Glomerular visceral epithelial cell (primary cell): ENCODE results near the gene SMIM35.
A peak's percentile ranks its signal among the peaks of the same experiment; 100 is the strongest.
"Not testable (repeated sequence)": the region's sequence is repeated elsewhere in the genome, so short reads cannot be mapped to it uniquely, and the experiment has no call there.

Experiments
- DNase-seq: peaks from one replicate; pipeline ENCODE4 v3.0.0-alpha.2; 2016; ENCODE audit errors: extremely low spot score

SMIM35 gene

DNA sequence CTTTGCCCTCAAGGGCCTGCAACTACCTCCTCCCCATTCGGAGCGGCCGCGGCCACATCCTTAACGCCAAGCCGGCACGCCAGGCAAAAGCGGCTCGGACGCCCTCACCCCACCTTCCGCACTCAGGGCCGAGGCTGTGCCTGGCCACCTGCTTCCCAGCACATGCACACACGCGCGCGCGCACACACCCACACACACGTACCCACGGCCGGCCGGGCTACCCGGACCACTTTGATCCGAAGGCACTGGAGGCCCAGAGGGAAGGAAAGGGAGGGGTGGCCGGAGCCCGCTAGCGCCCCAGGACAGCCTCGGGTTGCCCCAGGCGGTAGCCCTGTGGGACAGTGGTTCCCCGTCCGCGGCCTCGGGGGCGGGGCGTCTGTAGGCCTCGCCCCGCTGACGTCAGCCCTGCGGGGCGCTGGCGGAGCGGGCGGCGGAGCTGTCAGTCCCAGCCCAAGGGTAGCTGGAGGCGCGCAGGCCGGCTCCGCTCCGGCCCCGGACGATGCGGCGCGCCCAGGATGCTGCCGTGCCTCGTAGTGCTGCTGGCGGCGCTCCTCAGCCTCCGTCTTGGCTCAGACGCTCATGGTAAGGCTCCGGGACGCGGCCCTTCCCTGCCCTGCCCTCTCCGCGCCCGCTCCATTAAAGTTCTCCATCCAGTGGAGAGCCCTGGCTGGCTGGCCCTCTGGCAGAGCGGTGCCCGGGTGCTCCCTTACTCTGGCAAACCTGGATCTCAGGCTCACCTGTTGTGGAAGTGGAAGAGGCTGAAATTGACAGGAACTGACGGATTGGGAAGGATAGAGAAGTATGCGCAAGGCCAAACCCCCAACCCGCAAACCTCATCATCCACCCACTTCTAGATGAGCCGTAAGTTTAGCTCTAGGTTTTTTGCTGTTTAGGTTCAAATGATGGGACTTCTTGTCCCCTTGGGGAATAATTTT, 100.5 kb downstream of the SMIM35 start, which contains the start of gene IL10RA:
Gene IL10RA (plus strand): TSS at position 442 of the 935 bp plus-strand sequence. CDS start 74 bp downstream, at position 516.
- DNase-seq = peak; percentile 60

DNA sequence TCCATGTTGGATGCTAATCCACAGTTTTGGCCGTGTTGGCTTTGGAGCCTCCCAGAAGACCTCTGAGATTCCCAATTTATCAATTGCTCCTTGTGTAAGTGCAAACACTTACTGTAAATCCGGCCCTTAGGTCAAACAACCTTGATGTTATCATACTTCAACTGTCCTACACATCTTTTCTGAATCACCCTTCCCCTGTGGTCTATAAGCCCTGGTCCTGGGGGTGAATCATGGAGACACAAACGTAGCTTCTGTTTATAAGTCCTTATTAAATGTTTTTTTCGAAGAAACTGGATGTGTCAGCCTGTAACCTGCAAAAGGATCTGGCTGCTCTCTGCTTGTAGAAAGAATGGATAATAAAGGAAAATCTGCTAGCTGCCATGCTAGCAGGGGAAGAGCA, 102.3 kb downstream of the SMIM35 start:
- DNase-seq = no peak

DNA sequence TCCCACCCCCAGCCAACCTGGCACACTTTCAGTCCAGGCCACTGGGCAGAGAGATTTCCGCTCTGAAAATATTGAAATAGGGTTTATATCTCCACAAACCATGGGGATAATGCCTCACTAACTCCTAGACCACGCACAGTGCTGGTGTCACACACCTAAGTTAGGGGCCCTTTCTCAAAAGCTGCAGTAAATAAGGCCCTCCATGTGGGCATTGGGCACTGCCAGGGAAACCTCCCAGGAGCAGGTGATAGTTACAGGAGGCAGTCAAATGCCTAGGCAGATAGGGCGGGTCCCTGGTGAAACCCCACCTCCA, 103.6 kb downstream of the SMIM35 start:
- no peak for DNase-seq

GRCh38 chr11:117980720-117981119, 106.0 kb downstream of the SMIM35 start:
- no peak for DNase-seq

DNA sequence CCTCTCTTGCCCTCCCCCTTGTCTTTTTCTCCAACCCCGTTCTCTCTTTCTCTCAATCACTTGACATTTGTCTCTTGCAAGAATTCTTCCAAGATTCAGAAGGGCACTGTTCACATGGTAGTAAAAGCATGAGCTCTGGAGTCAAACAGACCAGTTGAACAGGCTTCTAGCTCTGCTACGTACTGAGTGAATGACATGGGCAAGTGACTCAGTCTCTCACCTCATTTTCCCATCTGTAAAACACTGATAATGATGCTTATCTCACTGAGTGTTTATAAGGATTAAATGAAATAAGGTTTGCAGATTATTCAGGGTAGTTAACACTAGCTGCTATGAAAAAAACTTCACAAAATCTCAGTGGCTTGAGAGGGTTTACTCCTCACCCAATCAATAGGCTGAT, 106.5 kb downstream of the SMIM35 start:
- DNase-seq = no peak

GRCh38 chr11:117979481-117980211, 107.1 kb downstream of the SMIM35 start:
- no peak for DNase-seq

- no peak for DNase-seq
Observed at GRCh38 chr11:117978991-117979390, 107.8 kb downstream of the SMIM35 start.

GRCh38 chr11:117978291-117978910, 108.4 kb downstream of the SMIM35 start:
- DNase-seq = not testable (repeated sequence)

DNA sequence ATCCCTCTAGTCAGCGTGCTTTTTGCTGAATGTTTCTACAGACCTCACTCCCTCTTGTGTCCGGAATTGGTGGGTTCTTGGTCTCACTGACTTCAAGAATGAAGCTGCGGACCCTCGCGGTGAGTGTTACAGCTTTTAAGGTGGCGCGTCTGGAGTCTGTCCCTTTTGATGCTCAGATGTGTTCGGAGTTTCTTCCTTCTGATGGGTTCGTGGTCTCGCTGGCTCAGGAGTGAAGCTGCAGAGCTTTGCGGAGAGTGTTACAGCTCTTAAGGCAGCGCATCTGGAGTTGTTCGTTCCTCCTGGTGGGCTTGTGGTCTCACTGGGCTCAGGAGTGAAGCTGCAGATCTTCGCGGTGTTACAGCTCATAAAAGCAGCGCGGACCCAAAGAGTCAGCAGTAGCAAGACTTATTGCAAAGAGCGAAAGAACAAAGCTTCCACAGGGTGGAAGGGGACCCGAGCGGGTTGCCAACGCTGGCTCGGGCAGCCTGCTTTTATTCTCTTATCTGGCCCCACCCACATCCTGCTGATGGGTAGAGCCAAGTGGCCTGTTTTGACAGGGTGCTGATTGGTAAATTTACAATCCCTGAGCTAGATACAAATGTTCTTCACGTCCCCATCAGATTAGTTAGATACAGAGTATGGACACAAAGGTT, 109.0 kb downstream of the SMIM35 start:
- not testable (repeated sequence) for DNase-seq

DNA sequence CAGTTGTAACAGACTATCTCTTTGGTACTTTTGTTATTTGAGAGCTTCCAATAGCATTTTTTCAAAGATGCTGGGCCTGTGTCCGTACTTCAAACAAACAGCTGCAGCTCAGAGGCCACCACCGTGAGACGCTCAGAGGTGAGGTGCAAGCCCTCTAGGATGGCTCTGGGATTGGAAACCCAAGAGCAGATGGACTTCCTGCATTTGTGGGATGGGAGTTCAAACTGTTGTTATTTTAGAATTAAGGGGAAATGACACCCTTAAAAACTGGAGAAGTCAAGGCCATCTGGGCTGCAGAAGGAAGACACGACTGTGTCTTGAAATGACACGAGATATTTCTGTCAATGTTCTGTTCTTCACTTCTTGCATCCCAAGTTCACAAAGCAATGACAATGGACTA, 109.7 kb downstream of the SMIM35 start:
- no peak for DNase-seq

GRCh38 chr11:117976445-117976844, 110.3 kb downstream of the SMIM35 start:
- no peak for DNase-seq

DNA sequence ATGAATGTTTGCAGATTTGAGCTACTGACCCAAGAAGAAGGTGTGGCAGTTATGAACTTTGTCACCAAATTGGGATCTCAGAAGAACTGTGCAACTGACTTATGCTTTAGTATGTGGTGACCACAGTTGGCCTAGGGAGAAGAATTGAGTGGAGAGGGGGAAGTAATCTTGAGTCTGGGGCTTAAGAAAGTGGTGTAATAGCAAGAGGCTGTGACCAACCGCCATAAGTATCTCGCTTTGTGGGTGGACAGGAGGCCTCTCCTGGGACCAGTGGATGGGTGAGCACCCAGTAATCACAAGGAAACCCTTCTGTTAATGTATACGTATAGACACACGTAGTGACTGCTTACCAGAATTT, 113.3 kb downstream of the SMIM35 start:
- no peak for DNase-seq

GRCh38 chr11:117972629-117973502, 113.9 kb downstream of the SMIM35 start:
- no peak for DNase-seq

GRCh38 chr11:117972044-117972443, 114.7 kb downstream of the SMIM35 start:
- no peak for DNase-seq

- peak; percentile 51 for DNase-seq
Observed at GRCh38 chr11:117970400-117971024, 116.3 kb downstream of the SMIM35 start.

- no peak for DNase-seq
Observed at GRCh38 chr11:117969160-117969991, 117.4 kb downstream of the SMIM35 start.

DNA sequence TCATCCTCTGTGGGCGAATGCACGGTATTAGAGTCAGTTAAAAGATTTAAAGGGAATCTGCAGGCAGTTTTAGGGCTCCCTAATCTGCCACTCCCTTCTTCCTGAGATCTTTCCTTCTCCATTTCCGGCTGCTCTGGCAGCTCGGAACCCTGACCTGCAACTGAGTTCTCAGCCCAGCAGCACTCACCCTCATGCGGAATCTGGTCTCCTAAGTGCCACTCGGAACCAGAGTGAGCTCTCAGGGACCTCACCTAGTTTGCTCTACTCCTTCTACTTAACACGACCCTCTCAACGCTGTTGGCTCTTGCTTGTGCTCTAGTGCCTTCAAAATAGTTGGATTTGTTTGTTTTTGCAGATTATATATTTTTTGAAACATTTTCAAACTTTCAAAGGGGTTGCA, 119.9 kb downstream of the SMIM35 start:
- DNase-seq = no peak

GRCh38 chr11:117962826-117963225, 123.9 kb downstream of the SMIM35 start:
- DNase-seq = no peak

- DNase-seq = no peak
Observed at GRCh38 chr11:117961896-117962295, 124.9 kb downstream of the SMIM35 start.

GRCh38 chr11:117960406-117960805, 126.4 kb downstream of the SMIM35 start:
- no peak for DNase-seq
